Tibial nerve (tissue), 4 donors: ENCODE data around the gene ZBTB5. TPM values are rescaled to one million over a fixed set of nuclear protein-coding genes. Genes with fewer than 3 reads are reported as not detected.

Source experiments
- DNase-seq, 2 donors: peaks; one replicate each; pipeline ENCODE4 v3.0.0-alpha.2; 2019; ENCODE audit warnings: low spot score in 2 of 2
- H3K27ac ChIP-seq, 4 donors: fragments of 200-600 bp; sonication (generic) in 3 of 4; one replicate each; pipeline ENCODE4 v1.5.1; 2017 to 2019; ENCODE audit warnings: mild to moderate bottlenecking in 1 of 4
- H3K27me3 ChIP-seq, 2 donors: fragments of 200-600 bp; sonication (generic) in 1 of 2; one replicate each; pipeline versions ENCODE4 v1.5.1 to v1.6.0; 2017 to 2019
- H3K36me3 ChIP-seq, 3 donors: fragments of 200-600 bp; sonication (generic); one replicate each; pipeline ENCODE4 v1.5.1; 2018 to 2019
- H3K4me1 ChIP-seq, 4 donors: fragments of 200-600 bp; sonication (generic) in 3 of 4; one replicate each; pipeline ENCODE4 v1.5.1; 2017 to 2019
- H3K4me3 ChIP-seq, 4 donors: fragments of 200-600 bp; sonication (generic) in 3 of 4; one replicate each; pipeline ENCODE4 v1.5.1; 2017 to 2019; ENCODE audit warnings: mild to moderate bottlenecking in 1 of 4, moderate library complexity in 1 of 4
- H3K9me3 ChIP-seq, 4 donors: fragments of 200-600 bp; sonication (generic) in 3 of 4; one replicate each; pipeline ENCODE4 v1.5.1; 2017 to 2019
- EP300 ChIP-seq, 2 donors: sonication (generic); formaldehyde crosslinking; IDR thresholded peaks; one replicate each; pipeline ENCODE4 v1.6.1; 2017; ENCODE audit warnings: antibody characterized with exemption in 2 of 2, mild to moderate bottlenecking in 1 of 2
- POLR2A ChIP-seq, 2 donors: fragments of 450-650 bp; IDR thresholded peaks; one replicate each; pipeline ENCODE4 v1.6.1; 2017; ENCODE audit warnings: antibody characterized with exemption in 2 of 2, mild to moderate bottlenecking in 2 of 2, moderate library complexity in 2 of 2
- WGBS, 2 donors: methylation state at CpG; one replicate each; pipeline ENCODE4 v1.1.5; 2018; 5-methylcytosine and 5-hydroxymethylcytosine counted together
- total RNA-seq, 4 donors: library from RNA; depleted of rRNA; stranded (reverse); fragments of >200 nt; gene quantifications; one replicate each; pipeline ENCODE4 v1.1.0, GENCODE V29; 2016
- TF ChIP-seq, protein P1 (sequence below), 5 experiments: fragments of 200-600 bp in 3 of 5; fragments of 450-650 bp in 2 of 5; sonication (generic) in 3 of 5; IDR thresholded peaks; one replicate each; pipeline ENCODE4 v1.5.1; 2016 to 2019; ENCODE audit warnings: antibody characterized with exemption in 5 of 5, mild to moderate bottlenecking in 3 of 5, moderate library complexity in 2 of 5

Gene ZBTB5
- total RNA-seq, 4 donors from 2014 or later: 9.6 to 15.1 (median 13.5) TPM

GRCh38 chr9:37509536-37509935 lies 44.3 kb upstream of the ZBTB5 start:
- H3K27ac ChIP-seq: no peak overlapping the region
- DNase-seq: no peak
- 78 to 89% methylated on average over 7 of the region's 7 CpGs for WGBS, 2 donors
- no peaks in the 10 kb centered on the region for H3K9me3 ChIP-seq
- no peaks in the 10 kb centered on the region for H3K27me3 ChIP-seq
- H3K36me3 ChIP-seq: peaks cover 0 to 74% (median 0%) of the 10 kb centered on the region in 3 donors
- no peak overlapping the region for H3K4me3 ChIP-seq
- TF ChIP-seq EP300 (IDR thresholded peaks at IDR 0.05) (no peak), POLR2A (IDR thresholded peaks at IDR 0.05) (no peak)
- TF ChIP-seq, protein P1, sequence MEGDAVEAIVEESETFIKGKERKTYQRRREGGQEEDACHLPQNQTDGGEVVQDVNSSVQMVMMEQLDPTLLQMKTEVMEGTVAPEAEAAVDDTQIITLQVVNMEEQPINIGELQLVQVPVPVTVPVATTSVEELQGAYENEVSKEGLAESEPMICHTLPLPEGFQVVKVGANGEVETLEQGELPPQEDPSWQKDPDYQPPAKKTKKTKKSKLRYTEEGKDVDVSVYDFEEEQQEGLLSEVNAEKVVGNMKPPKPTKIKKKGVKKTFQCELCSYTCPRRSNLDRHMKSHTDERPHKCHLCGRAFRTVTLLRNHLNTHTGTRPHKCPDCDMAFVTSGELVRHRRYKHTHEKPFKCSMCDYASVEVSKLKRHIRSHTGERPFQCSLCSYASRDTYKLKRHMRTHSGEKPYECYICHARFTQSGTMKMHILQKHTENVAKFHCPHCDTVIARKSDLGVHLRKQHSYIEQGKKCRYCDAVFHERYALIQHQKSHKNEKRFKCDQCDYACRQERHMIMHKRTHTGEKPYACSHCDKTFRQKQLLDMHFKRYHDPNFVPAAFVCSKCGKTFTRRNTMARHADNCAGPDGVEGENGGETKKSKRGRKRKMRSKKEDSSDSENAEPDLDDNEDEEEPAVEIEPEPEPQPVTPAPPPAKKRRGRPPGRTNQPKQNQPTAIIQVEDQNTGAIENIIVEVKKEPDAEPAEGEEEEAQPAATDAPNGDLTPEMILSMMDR (IDR thresholded peaks at IDR 0.05): no peak
- no peaks in the 10 kb centered on the region for H3K4me1 ChIP-seq

GRCh38 chr9:37508834-37509206 lies 43.6 kb upstream of the ZBTB5 start:
- Histone ChIP-seq H3K36me3 (peaks cover 0 to 74% (median 0%) of the 10 kb centered on the region in 3 donors), H3K27ac (no peak overlapping the region), H3K27me3 (no peaks in the 10 kb centered on the region), H3K4me3 (no peak overlapping the region), H3K4me1 (no peaks in the 10 kb centered on the region), H3K9me3 (no peaks in the 10 kb centered on the region)
- DNase-seq: no peak
- TF ChIP-seq EP300 (IDR thresholded peaks at IDR 0.05) (no peak), POLR2A (IDR thresholded peaks at IDR 0.05) (no peak)
- TF ChIP-seq, protein P1 (IDR thresholded peaks at IDR 0.05): no peak
- WGBS, 2 donors: 90 to 95% methylated on average over 3 of the region's 3 CpGs

GRCh38 chr9:37508135-37508833 lies 43.0 kb upstream of the ZBTB5 start:
- WGBS, 2 donors: 84 to 90% methylated on average over 5 of the region's 5 CpGs
- DNase-seq: no peak
- Histone ChIP-seq H3K36me3 (peaks cover 0 to 74% (median 0%) of the 10 kb centered on the region in 3 donors), H3K9me3 (no peaks in the 10 kb centered on the region), H3K27ac (no peak overlapping the region), H3K4me1 (no peaks in the 10 kb centered on the region), H3K4me3 (no peak overlapping the region), H3K27me3 (no peaks in the 10 kb centered on the region)
- TF ChIP-seq POLR2A (IDR thresholded peaks at IDR 0.05) (no peak), EP300 (IDR thresholded peaks at IDR 0.05) (no peak)
- TF ChIP-seq, protein P1 (IDR thresholded peaks at IDR 0.05): no peak

- Histone ChIP-seq H3K36me3 (peaks cover 0 to 74% (median 3%) of the 10 kb centered on the region in 3 donors), H3K27ac (no peak overlapping the region), H3K4me1 (no peaks in the 10 kb centered on the region), H3K4me3 (no peak overlapping the region), H3K9me3 (no peaks in the 10 kb centered on the region), H3K27me3 (no peaks in the 10 kb centered on the region)
- WGBS, 2 donors: 93 to 95% methylated on average over 11 of the region's 11 CpGs
- DNase-seq: no peak
- TF ChIP-seq EP300 (IDR thresholded peaks at IDR 0.05) (no peak), POLR2A (IDR thresholded peaks at IDR 0.05) (no peak)
- TF ChIP-seq, protein P1 (IDR thresholded peaks at IDR 0.05): no peak
Observed at GRCh38 chr9:37507566-37508134, 42.4 kb upstream of the ZBTB5 start.

DNA sequence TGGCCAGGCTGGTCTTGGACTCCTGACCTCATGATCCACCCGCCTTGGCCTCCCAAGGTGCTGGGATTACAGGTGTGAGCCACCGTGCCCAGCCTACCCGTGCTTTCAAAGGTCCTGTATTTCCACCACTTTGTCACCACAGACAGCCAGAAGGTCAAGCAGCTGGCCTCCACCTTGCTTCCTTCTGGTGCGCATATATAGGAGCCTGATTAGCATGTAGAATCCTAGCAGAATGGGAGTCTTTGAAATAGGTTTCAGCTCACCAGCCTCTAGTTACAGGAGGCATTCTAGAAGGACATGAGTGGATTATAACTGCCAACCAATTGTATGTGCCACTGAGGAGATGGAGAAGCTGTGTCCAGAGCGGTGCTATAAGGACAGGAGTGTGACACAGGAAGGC lies 39.4 kb upstream of the ZBTB5 start:
- no peaks in the 10 kb centered on the region for H3K4me1 ChIP-seq
- H3K36me3 ChIP-seq: peaks cover 4 to 81% (median 10%) of the 10 kb centered on the region in 3 donors
- H3K9me3 ChIP-seq: no peaks in the 10 kb centered on the region
- H3K4me3 ChIP-seq: no peak overlapping the region
- 83 to 96% methylated on average over 5 of the region's 5 CpGs for WGBS, 2 donors
- no peak for TF ChIP-seq POLR2A (IDR thresholded peaks at IDR 0.05)
- TF ChIP-seq EP300 (IDR thresholded peaks at IDR 0.05): no peak
- TF ChIP-seq, protein P1 (IDR thresholded peaks at IDR 0.05): no peak
- no peaks in the 10 kb centered on the region for H3K27me3 ChIP-seq
- no peak for DNase-seq
- no peak overlapping the region for H3K27ac ChIP-seq
